K562 treated with DMSO at 1 percent for 4 hours (cell line): ENCODE results near the gene PNMA1. TPM values are rescaled to one million over a fixed set of nuclear protein-coding genes. Genes with fewer than 3 reads are reported as not detected.

Source experiments
- total RNA-seq: library from RNA; unstranded; fragments of 300-600 nt; gene quantifications from 2 replicates; pipeline ENCODE4 v1.2.3, GENCODE V29; 2022; ENCODE audit not compliant: insufficient read depth

PNMA1 gene, protein sequence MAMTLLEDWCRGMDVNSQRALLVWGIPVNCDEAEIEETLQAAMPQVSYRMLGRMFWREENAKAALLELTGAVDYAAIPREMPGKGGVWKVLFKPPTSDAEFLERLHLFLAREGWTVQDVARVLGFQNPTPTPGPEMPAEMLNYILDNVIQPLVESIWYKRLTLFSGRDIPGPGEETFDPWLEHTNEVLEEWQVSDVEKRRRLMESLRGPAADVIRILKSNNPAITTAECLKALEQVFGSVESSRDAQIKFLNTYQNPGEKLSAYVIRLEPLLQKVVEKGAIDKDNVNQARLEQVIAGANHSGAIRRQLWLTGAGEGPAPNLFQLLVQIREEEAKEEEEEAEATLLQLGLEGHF
- 26.6 and 27.0 TPM in 2 replicates for total RNA-seq

GRCh38 chr14:73713803-73714655 is at the start of gene PNMA1:
PNMA1 (minus strand) TSS chr14:73714384; CDS start chr14:73713639, 745 bp downstream.

Other genes starting within 250 kb of the PNMA1 start
- gene RIOX1, start 223.5 kb downstream of the PNMA1 start, total RNA-seq: 4.7 and 5.2 TPM in 2 replicates
- gene ACOT1, start 177.2 kb downstream of the PNMA1 start, total RNA-seq: not detected in 2 replicates
- gene HEATR4, start 155.4 kb downstream of the PNMA1 start, total RNA-seq: not detected in 2 replicates
- 0.73 TPM in 1 of 2 replicates, not detected in the other for gene ACOT2, start 145.2 kb downstream of the PNMA1 start, total RNA-seq
- not detected in 2 replicates for gene ACOT4, start 122.5 kb downstream of the PNMA1 start, total RNA-seq
- gene ACOT6, start 101.9 kb downstream of the PNMA1 start, total RNA-seq: not detected in 2 replicates
- 2.6 and 3.2 TPM in 2 replicates for gene DNAL1, start 69.4 kb downstream of the PNMA1 start, total RNA-seq
- 4.1 and 5.8 TPM in 2 replicates for gene PTGR2, start 137.4 kb upstream of the PNMA1 start, total RNA-seq
- 21.8 and 25.1 TPM in 2 replicates for gene ZNF410, start 172.5 kb upstream of the PNMA1 start, total RNA-seq
- 1.4 TPM in 2 replicates for gene FAM161B, start 235.7 kb upstream of the PNMA1 start, total RNA-seq
- gene COQ6, start 235.9 kb upstream of the PNMA1 start, total RNA-seq: 11.6 and 12.0 TPM in 2 replicates